WERI-Rb-1 (cell line): ENCODE measurements around the gene LRCOL1.

Experiments used
- DNase-seq: peaks from one replicate; pipeline ENCODE4 v3.0.0-alpha.2; 2020
- H3K27ac ChIP-seq: fragments of 250-450 bp; sonication (Bioruptor Pico); 2 replicates; pipeline ENCODE4 v1.5.1; 2020; ENCODE audit warnings: mild to moderate bottlenecking, moderate library complexity
- H3K27me3 ChIP-seq: fragments of 250-450 bp; sonication (Bioruptor Pico); 2 replicates; pipeline ENCODE4 v1.5.1; 2021; ENCODE audit warnings: mild to moderate bottlenecking, low read depth, moderate library complexity; ENCODE audit not compliant: insufficient read depth, severe bottlenecking
- H3K36me3 ChIP-seq: fragments of 250-450 bp; sonication (Bioruptor Pico); 2 replicates; pipeline ENCODE4 v1.5.1; 2020; ENCODE audit warnings: mild to moderate bottlenecking, moderate library complexity
- H3K4me3 ChIP-seq: 2 replicates; pipeline ENCODE4 v1.5.1; 2011; ENCODE audit warnings: low read depth, mild to moderate bottlenecking, control low read depth, low read length
- H3K9me3 ChIP-seq: fragments of 250-450 bp; sonication (Bioruptor Pico); 2 replicates; pipeline ENCODE4 v1.5.1; 2021; ENCODE audit warnings: mild to moderate bottlenecking, moderate library complexity; ENCODE audit not compliant: severe bottlenecking
- TF ChIP-seq, protein P1 (sequence below): IDR thresholded peaks from 2 replicates; pipeline ENCODE4 v1.5.1; 2011; ENCODE audit warnings: low read depth, mild to moderate bottlenecking, control low read depth, inconsistent platforms, low read length

The LRCOL1 gene

GRCh38 chr12:132621657-132622435 lies 11.5 kb upstream of the LRCOL1 start:
- Histone ChIP-seq H3K36me3 (peaks cover 37% of the 10 kb centered on the region), H3K27me3 (peaks cover 12% of the 10 kb centered on the region), H3K27ac (no peak overlapping the region), H3K4me3 (no peak overlapping the region), H3K9me3 (peaks cover 4% of the 10 kb centered on the region)
- TF ChIP-seq, protein P1, sequence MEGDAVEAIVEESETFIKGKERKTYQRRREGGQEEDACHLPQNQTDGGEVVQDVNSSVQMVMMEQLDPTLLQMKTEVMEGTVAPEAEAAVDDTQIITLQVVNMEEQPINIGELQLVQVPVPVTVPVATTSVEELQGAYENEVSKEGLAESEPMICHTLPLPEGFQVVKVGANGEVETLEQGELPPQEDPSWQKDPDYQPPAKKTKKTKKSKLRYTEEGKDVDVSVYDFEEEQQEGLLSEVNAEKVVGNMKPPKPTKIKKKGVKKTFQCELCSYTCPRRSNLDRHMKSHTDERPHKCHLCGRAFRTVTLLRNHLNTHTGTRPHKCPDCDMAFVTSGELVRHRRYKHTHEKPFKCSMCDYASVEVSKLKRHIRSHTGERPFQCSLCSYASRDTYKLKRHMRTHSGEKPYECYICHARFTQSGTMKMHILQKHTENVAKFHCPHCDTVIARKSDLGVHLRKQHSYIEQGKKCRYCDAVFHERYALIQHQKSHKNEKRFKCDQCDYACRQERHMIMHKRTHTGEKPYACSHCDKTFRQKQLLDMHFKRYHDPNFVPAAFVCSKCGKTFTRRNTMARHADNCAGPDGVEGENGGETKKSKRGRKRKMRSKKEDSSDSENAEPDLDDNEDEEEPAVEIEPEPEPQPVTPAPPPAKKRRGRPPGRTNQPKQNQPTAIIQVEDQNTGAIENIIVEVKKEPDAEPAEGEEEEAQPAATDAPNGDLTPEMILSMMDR, result no peak
- no peak for DNase-seq

DNA sequence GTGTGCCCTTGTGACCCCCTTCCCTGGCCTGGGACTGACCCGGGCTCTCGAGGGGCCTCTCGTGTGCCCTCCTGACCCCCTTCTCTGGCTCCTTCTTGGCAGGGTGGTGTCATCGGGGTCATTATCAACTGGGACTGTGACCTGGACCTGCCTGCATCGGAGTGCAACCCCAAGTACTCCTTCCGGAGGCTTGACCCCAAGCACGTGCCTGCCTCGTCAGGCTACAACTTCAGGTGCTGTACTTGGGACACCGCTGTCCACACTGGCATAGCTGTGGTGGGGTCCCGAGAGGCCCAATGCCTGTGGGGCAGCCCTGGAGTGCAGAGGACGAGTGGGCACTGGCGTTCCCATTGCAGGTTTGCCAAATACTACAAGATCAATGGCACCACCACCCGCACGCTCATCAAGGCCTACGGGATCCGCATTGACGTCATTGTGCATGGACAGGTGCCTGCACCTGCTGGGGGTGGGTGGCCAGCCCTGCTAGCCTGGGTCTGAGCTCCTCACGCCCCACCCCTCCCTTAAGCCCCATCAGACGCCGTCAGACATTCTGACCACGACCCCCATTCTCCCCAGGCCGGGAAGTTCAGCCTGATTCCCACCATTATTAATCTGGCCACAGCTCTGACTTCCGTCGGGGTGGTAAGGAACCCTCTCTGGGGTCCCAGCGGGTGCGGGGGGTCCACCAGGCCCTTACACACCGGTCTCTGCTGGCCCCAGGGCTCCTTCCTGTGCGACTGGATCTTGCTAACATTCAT lies 10.7 kb upstream of the LRCOL1 start:
- Histone ChIP-seq H3K9me3 (peaks cover 11% of the 10 kb centered on the region), H3K4me3 (no peak overlapping the region), H3K36me3 (peaks cover 34% of the 10 kb centered on the region), H3K27me3 (peaks cover 14% of the 10 kb centered on the region), H3K27ac (no peak overlapping the region)
- no peak for DNase-seq
- TF ChIP-seq, protein P1, result no peak

GRCh38 chr12:132620113-132620898 lies 9.9 kb upstream of the LRCOL1 start:
- Histone ChIP-seq H3K9me3 (peaks cover 11% of the 10 kb centered on the region), H3K36me3 (peaks cover 26% of the 10 kb centered on the region), H3K27ac (no peak overlapping the region), H3K27me3 (peaks cover 21% of the 10 kb centered on the region), H3K4me3 (no peak overlapping the region)
- TF ChIP-seq, protein P1, result no peak
- DNase-seq, result no peak

DNA sequence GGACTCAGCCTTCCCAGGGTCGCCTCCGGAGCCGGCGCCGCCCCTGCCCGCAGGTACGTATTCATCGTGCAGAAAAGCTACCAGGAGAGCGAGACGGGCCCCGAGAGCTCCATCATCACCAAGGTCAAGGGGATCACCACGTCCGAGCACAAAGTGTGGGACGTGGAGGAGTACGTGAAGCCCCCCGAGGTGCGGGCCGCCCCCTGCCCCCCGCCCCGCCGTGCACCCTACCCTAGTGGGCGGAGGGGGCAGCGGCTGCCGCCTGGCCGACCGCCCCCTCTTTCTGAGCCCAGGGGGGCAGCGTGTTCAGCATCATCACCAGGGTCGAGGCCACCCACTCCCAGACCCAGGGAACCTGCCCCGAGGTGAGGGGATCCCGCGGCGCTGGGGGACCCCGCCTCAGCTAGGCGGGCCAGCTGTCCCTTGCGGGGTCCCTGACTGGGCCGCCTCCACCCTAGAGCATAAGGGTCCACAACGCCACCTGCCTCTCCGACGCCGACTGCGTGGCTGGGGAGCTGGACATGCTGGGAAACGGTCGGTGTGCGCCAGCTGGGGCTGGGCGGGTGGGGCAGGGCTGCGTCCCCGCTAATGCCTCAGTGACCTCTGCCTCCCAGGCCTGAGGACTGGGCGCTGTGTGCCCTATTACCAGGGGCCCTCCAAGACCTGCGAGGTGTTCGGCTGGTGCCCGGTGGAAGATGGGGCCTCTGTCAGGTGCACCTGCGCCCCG lies 9.2 kb upstream of the LRCOL1 start:
- Histone ChIP-seq H3K36me3 (peaks cover 19% of the 10 kb centered on the region), H3K9me3 (peaks cover 11% of the 10 kb centered on the region), H3K27ac (no peak overlapping the region), H3K4me3 (peak overlapping the region; percentile 23), H3K27me3 (peaks cover 24% of the 10 kb centered on the region)
- peak; percentile 67 for DNase-seq
- TF ChIP-seq, protein P1, result 0 out of 2 replicates have a peak, but pooled peaks have one; percentile 4

- no peak for DNase-seq
- H3K4me3 ChIP-seq, result peak overlapping the region; percentile 23
- peaks cover 24% of the 10 kb centered on the region for H3K27me3 ChIP-seq
- H3K27ac ChIP-seq, result no peak overlapping the region
- H3K9me3 ChIP-seq, result peaks cover 11% of the 10 kb centered on the region
- peaks cover 13% of the 10 kb centered on the region for H3K36me3 ChIP-seq
- TF ChIP-seq, protein P1, result no peak
Observed at GRCh38 chr12:132619071-132619385, 8.6 kb upstream of the LRCOL1 start.
